WTC11 (cell line): Measurements from ENCODE around the gene FSD1.

Experiments used
- CTCF ChIP-seq: fragments of 200-600 bp; IDR thresholded peaks from 2 replicates; pipeline ENCODE4 v1.8.0; 2022; ENCODE audit warnings: antibody characterized with exemption
- MXD4 ChIP-seq: fragments of 250-450 bp; sonication (Bioruptor Pico); IDR thresholded peaks from 2 replicates; pipeline ENCODE4 v1.8.0; 2021; ENCODE audit warnings: mild to moderate bottlenecking, moderate library complexity, borderline replicate concordance

GRCh38 chr19:4352701-4353121, 48.3 kb downstream of the FSD1 start:
- TF ChIP-seq CTCF (peak; percentile 77), MXD4 (no peak)
